Measurements from ENCODE around the gene HK2. TPM values are rescaled to one million over a fixed set of nuclear protein-coding genes. Genes with fewer than 3 reads are reported as not detected.
A peak's percentile ranks its signal among the peaks of the same experiment; 100 is the strongest.

HK2 gene
- total RNA-seq, 3 donors from 2014 or later, result 181 to 317 (median 281) TPM

- ATAC-seq (no peak), DNase-seq (no peak)
- intact Hi-C loops (cut with DNase I, micrococcal nuclease), result no loop called here
- Histone ChIP-seq H3K9me3 (no peaks in the 10 kb centered on the region), H3K4me1 (ENCODE audit: low read depth) (peaks cover 23% of the 10 kb centered on the region), H3K36me3 (ENCODE audit: low read depth) (no peaks in the 10 kb centered on the region), H3K4me3 (no peak overlapping the region)
- TF ChIP-seq, protein P1, sequence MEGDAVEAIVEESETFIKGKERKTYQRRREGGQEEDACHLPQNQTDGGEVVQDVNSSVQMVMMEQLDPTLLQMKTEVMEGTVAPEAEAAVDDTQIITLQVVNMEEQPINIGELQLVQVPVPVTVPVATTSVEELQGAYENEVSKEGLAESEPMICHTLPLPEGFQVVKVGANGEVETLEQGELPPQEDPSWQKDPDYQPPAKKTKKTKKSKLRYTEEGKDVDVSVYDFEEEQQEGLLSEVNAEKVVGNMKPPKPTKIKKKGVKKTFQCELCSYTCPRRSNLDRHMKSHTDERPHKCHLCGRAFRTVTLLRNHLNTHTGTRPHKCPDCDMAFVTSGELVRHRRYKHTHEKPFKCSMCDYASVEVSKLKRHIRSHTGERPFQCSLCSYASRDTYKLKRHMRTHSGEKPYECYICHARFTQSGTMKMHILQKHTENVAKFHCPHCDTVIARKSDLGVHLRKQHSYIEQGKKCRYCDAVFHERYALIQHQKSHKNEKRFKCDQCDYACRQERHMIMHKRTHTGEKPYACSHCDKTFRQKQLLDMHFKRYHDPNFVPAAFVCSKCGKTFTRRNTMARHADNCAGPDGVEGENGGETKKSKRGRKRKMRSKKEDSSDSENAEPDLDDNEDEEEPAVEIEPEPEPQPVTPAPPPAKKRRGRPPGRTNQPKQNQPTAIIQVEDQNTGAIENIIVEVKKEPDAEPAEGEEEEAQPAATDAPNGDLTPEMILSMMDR (IDR thresholded peaks at IDR 0.05), result no peak
Measured at GRCh38 chr2:74870951-74871350, 37.0 kb downstream of the HK2 start.

DNA sequence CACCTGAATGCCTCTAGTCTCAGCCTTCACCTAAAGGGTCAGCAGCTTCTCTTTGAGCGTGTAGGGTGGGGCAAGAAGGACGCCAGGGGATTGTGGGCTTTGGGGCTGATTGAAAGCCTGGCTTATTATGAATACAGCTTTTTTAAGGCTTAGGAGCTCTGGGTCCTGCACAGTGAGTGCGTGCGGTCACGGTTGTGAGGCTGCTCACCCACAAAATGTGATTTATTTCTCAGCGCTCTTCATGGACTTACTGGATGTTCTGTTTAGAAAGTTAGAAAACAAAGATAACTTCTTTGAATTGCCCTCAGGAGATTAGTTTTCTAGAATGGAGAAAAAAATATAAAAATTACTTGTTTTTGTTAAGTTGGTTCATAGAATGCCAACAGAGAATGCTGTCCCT, 37.5 kb downstream of the HK2 start:
- Histone ChIP-seq H3K4me1 (ENCODE audit: low read depth) (peaks cover 21% of the 10 kb centered on the region), H3K4me3 (no peak overlapping the region), H3K9me3 (no peaks in the 10 kb centered on the region), H3K36me3 (ENCODE audit: low read depth) (no peaks in the 10 kb centered on the region)
- ATAC-seq, result no peak
- no peak for DNase-seq
- intact Hi-C loops (cut with DNase I, micrococcal nuclease), result no loop called here
- TF ChIP-seq, protein P1 (IDR thresholded peaks at IDR 0.05), result no peak

DNA sequence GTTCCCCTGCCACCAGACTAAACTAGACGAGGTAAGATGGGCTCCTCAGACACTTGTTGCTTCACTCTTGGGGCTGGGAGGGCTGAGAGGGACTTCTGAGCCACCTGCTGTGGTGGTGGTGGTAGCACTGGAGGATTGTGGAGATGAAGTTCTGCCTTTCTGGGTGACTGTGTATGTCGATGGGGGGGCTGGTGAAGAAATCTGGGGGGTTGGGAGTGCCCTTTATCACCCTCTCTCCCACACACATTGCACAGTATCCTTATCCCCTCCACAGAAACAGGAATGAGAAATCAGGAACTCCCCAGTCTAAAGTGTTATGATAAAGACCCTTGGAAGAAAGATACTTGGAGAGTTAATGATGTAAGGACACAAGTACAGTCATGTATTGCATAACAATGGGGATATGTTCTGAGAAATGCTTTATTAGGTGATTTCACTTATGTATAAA, 38.5 kb downstream of the HK2 start:
- Histone ChIP-seq H3K9me3 (no peaks in the 10 kb centered on the region), H3K4me3 (no peak overlapping the region), H3K4me1 (ENCODE audit: low read depth) (peaks cover 17% of the 10 kb centered on the region), H3K36me3 (ENCODE audit: low read depth) (no peaks in the 10 kb centered on the region)
- no peak for DNase-seq
- ATAC-seq, result no peak
- intact Hi-C loops (cut with DNase I, micrococcal nuclease), result no loop called here
- TF ChIP-seq, protein P1 (IDR thresholded peaks at IDR 0.05), result no peak

DNA sequence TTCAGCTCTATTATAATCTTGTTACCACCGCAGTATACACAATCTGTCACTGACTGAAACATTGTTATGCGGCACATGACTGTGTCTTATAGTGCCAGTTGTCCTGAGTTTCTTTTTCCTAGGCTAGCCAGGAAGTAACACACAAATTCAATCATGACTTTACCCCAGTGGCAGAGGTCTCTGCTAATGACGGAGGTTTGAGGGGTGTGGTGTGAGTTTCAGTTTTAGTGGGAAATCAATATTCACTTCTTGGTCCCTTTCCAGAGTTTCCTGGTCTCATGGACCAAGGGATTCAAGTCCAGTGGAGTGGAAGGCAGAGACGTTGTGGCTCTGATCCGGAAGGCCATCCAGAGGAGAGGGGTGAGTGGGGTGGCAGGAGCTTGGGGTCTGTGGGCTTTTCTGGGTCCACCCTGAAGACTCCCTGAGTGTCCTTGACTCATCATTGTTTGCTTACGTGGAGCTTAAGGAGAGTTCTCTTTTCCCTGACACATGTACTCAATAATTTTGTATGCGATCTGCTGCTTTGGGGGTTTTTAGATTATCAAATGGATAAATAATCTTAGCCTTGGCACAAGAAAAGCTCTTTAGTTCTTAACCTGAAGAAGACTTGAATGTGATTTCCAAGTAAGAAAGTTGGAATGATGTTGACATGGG, 39.2 kb downstream of the HK2 start:
- intact Hi-C loops (cut with DNase I, micrococcal nuclease), result no loop called here
- ATAC-seq (peak; percentile 26), DNase-seq (no peak)
- TF ChIP-seq, protein P1 (IDR thresholded peaks at IDR 0.05), result no peak
- no peak overlapping the region for H3K4me3 ChIP-seq
- peaks cover 17% of the 10 kb centered on the region for H3K4me1 ChIP-seq (ENCODE audit: low read depth)
- H3K9me3 ChIP-seq, result no peaks in the 10 kb centered on the region
- peaks cover 7% of the 10 kb centered on the region for H3K36me3 ChIP-seq (ENCODE audit: low read depth)

DNA sequence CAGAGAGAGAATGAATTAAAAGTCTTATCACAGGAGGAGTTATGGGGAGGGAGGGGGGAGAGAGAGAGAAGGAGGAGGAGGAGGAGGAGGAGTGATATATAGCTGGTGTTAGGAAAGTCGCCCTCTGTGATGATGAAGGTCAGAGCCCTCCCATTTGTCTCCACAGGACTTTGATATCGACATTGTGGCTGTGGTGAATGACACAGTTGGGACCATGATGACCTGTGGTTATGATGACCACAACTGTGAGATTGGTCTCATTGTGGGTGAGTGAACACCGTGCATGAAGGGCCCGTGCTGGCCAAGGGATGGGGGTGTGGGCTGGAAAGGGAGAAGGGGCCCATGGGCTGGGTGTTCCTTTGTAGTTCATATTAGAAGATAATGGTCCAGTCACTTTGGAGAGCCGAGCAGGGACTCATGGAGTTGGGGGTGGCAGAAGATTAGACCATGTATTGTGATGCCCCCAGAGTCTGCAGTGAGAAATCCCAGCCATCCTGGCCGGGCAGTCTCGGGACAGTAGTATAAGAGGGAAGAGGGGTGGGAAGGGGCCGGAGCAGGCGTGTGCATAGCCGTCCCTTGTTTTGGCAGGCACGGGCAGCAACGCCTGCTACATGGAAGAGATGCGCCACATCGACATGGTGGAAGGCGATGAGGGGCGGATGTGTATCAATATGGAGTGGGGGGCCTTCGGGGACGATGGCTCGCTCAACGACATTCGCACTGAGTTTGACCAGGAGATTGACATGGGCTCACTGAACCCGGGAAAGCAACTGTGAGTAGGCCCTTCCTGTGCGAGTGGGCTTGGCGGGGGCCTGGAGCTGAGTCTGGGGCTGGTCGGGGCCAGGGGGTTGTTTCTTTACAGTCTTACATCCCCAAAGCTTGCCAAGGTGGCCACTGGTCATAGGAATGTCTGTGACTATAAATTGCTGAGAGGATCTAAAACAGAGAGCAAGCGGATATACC, 40.0 kb downstream of the HK2 start:
- Histone ChIP-seq H3K4me3 (no peak overlapping the region), H3K9me3 (no peaks in the 10 kb centered on the region), H3K36me3 (ENCODE audit: low read depth) (peaks cover 7% of the 10 kb centered on the region), H3K4me1 (ENCODE audit: low read depth) (peaks cover 14% of the 10 kb centered on the region)
- DNase-seq (no peak), ATAC-seq (no peak)
- intact Hi-C loops (cut with DNase I, micrococcal nuclease), result no loop called here
- TF ChIP-seq, protein P1 (IDR thresholded peaks at IDR 0.05), result no peak
